NK-92 (cell line): ENCODE measurements around the gene CDC42BPB.
"Not testable (repeated sequence)": the region's sequence is repeated elsewhere in the genome, so short reads cannot be mapped to it uniquely, and the experiment has no call there.

Experiments
- DNase-seq: peaks from one replicate; lab custom pipeline; 2025; ENCODE audit not compliant: unreplicated experiment; lab: John Stamatoyannopoulos, UW

The CDC42BPB gene

GRCh38 chr14:103047453-103047852 lies 9.9 kb downstream of the CDC42BPB start:
- DNase-seq = not testable (repeated sequence)

GRCh38 chr14:103045371-103045869 lies 11.9 kb downstream of the CDC42BPB start:
- DNase-seq = no peak

GRCh38 chr14:103043257-103044015 lies 13.9 kb downstream of the CDC42BPB start:
- no peak for DNase-seq

GRCh38 chr14:103041464-103041863 lies 15.9 kb downstream of the CDC42BPB start:
- DNase-seq = no peak

GRCh38 chr14:103033681-103034096 lies 23.7 kb downstream of the CDC42BPB start:
- DNase-seq = no peak

GRCh38 chr14:103031956-103032355 lies 25.4 kb downstream of the CDC42BPB start:
- DNase-seq = no peak

GRCh38 chr14:103031566-103031911 lies 25.8 kb downstream of the CDC42BPB start:
- no peak for DNase-seq

GRCh38 chr14:103030741-103031565 lies 26.4 kb downstream of the CDC42BPB start:
- DNase-seq = no peak

- no peak for DNase-seq
Observed at GRCh38 chr14:103029936-103030335, 27.4 kb downstream of the CDC42BPB start.

GRCh38 chr14:103028772-103029171 lies 28.6 kb downstream of the CDC42BPB start:
- DNase-seq = no peak

- DNase-seq = no peak
Observed at GRCh38 chr14:103028161-103028767, 29.1 kb downstream of the CDC42BPB start.

GRCh38 chr14:103027451-103027850 lies 29.9 kb downstream of the CDC42BPB start:
- DNase-seq = no peak

- DNase-seq = no peak
Observed at GRCh38 chr14:103026988-103027387, 30.4 kb downstream of the CDC42BPB start.

GRCh38 chr14:103026196-103026595 lies 31.2 kb downstream of the CDC42BPB start:
- DNase-seq = not testable (repeated sequence)

- DNase-seq = no peak
Observed at GRCh38 chr14:103023881-103024473, 33.4 kb downstream of the CDC42BPB start.

- DNase-seq = no peak
Observed at GRCh38 chr14:103022685-103023044, 34.7 kb downstream of the CDC42BPB start.

GRCh38 chr14:103022002-103022684 lies 35.2 kb downstream of the CDC42BPB start:
- DNase-seq = no peak

GRCh38 chr14:103021684-103022001 lies 35.7 kb downstream of the CDC42BPB start:
- no peak for DNase-seq

GRCh38 chr14:103020271-103021170 lies 36.8 kb downstream of the CDC42BPB start:
- DNase-seq = no peak

- DNase-seq = no peak
Observed at GRCh38 chr14:103019826-103020225, 37.5 kb downstream of the CDC42BPB start.
